NB4 (cell line): ENCODE data around the gene TMED6.

ENCODE experiments used
- MAX ChIP-seq: IDR thresholded peaks from 2 replicates; pipeline ENCODE4 v1.6.1; 2011; ENCODE audit warnings: low read depth, low read length
- TF ChIP-seq, protein P1 (sequence below): IDR thresholded peaks from one replicate; pipeline ENCODE4 v1.5.1; 2012; ENCODE audit warnings: low read depth, low read length

GRCh38 chr16:69345923-69346322, 5.7 kb downstream of the TMED6 start:
- TF ChIP-seq MAX = no peak
- TF ChIP-seq, protein P1, sequence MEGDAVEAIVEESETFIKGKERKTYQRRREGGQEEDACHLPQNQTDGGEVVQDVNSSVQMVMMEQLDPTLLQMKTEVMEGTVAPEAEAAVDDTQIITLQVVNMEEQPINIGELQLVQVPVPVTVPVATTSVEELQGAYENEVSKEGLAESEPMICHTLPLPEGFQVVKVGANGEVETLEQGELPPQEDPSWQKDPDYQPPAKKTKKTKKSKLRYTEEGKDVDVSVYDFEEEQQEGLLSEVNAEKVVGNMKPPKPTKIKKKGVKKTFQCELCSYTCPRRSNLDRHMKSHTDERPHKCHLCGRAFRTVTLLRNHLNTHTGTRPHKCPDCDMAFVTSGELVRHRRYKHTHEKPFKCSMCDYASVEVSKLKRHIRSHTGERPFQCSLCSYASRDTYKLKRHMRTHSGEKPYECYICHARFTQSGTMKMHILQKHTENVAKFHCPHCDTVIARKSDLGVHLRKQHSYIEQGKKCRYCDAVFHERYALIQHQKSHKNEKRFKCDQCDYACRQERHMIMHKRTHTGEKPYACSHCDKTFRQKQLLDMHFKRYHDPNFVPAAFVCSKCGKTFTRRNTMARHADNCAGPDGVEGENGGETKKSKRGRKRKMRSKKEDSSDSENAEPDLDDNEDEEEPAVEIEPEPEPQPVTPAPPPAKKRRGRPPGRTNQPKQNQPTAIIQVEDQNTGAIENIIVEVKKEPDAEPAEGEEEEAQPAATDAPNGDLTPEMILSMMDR = no peak
